Stimulated activated CD8-positive, alpha-beta memory T cell treated with anti-CD3 and anti-CD28 coated beads, Interleukin-12 subunit alpha, Interleukin-12 subunit beta, amount 100 ng/mL, for 24 hours (primary cell): Measurements from ENCODE around the gene ADCY7.
"Not testable (repeated sequence)": the region's sequence is repeated elsewhere in the genome, so short reads cannot be mapped to it uniquely, and the experiment has no call there.

Experiments used
- DNase-seq: peaks from one replicate; pipeline ENCODE4 v3.0.0-alpha.2; 2020; ENCODE audit errors: extremely low read depth

The ADCY7 gene

GRCh38 chr16:50266337-50267091, at the start of gene ADCY7:
TSS of gene ADCY7 (plus strand) at chr16:50266551. CDS start at chr16:50288180, 21,629 bp downstream.
- DNase-seq, result peak; percentile 65

DNA sequence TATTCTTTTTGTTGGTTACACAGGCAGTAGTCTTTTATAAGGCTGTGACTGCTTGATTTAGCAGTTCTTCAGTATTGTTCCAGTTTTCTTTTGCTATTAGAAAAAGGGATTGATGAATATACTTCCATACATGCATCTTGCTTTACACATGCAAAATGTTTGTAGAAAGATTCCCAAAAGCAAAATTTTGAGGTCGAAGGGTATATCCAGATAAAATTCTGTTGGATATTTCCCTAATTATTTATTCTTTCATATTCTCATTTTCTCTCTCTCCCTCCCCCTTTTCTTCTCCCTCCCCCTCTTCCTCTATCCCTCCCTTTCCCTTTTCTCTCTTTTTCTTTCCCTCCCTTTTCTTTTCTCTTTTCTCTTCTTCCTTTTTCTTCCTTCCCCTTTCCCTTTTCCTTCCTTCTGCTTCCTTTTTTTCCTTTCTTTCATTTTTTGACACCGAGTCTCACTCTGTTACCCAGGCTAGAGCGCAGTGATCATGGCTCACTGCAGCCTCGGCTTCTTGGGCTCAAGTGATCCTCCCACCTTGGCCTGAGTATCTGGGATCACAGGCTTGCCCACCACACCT, 46.9 kb upstream of the ADCY7 start:
- DNase-seq, result no peak

GRCh38 chr16:50224286-50224685, 42.1 kb upstream of the ADCY7 start:
- no peak for DNase-seq

- no peak for DNase-seq
These were observed 39.2 kb upstream of the ADCY7 start for GRCh38 chr16:50227120-50227519.

DNA sequence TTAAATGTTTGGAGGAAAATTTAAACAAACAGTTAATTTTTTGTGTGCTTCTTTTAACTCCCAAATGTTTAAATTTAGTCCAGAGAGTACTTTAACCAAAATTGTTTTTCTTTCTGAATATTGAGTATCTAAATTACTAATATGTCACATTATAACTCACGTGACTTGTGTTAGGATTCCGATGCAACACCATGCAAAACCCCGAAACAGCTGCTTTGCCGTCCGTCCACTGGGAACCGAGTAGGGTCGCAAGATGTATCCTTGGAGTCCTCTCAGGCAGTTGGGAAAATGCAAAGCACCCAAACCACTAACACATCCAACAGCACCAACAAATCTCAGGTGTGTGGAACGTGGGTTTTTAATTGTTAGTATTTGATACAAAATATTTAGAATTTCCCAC, 38.7 kb upstream of the ADCY7 start:
- no peak for DNase-seq

DNA sequence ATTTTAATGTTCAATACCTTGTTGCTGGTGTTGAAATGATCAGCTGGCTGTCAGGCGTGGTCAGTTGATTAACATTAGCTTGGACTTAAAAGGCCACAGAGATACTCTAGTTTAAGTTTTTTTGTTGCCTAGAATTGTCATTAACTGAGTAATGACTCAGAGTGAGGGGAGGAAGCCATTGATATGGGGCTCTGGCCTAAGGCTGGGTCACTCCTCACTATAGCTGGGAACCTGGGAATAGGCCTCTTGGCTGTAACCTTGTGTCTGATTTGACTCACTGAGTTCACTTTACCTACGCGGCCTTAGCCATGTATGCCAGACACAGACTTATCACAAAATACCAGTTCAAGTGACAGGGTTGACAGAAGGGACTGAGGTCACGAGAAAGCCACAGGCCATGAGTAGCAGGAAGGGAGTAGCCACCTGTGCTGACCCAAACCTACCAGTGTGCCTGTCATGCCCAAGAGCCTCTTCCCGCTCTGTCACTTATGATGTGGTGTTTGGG, 37.9 kb upstream of the ADCY7 start:
- DNase-seq, result no peak

- DNase-seq, result no peak
These were observed 37.1 kb upstream of the ADCY7 start for GRCh38 chr16:50229149-50229726.

- DNase-seq, result no peak
These were observed 31.4 kb upstream of the ADCY7 start for GRCh38 chr16:50234771-50235556.

GRCh38 chr16:50235581-50235980, 30.8 kb upstream of the ADCY7 start:
- DNase-seq, result no peak

GRCh38 chr16:50238314-50238713, 28.0 kb upstream of the ADCY7 start:
- no peak for DNase-seq

DNA sequence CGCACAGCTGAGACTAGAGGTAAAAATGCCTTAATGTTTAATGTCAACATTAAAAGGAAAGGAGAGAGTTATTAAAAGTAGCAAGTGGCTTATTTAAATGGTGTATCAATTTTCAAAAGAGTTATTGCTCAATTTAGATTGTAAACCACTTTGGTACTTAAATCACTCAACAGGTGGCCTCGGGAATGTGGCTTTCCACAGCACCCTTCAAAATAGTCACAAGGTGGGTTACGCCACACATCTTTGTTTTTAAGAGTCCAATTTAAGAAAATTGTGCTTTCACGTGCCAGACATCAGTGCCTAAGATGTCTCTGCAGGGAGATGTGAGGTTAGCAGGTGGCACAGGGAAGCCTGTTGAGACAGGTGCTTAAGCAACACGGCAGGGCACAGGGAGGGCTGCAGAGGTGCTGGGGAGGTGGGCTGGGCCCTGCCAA, 27.5 kb upstream of the ADCY7 start:
- no peak for DNase-seq

GRCh38 chr16:50243024-50243423, 23.3 kb upstream of the ADCY7 start:
- DNase-seq, result not testable (repeated sequence)

- no peak for DNase-seq
These were observed 22.2 kb upstream of the ADCY7 start for GRCh38 chr16:50244140-50244503.

GRCh38 chr16:50244504-50245416, 21.6 kb upstream of the ADCY7 start:
- DNase-seq, result no peak

DNA sequence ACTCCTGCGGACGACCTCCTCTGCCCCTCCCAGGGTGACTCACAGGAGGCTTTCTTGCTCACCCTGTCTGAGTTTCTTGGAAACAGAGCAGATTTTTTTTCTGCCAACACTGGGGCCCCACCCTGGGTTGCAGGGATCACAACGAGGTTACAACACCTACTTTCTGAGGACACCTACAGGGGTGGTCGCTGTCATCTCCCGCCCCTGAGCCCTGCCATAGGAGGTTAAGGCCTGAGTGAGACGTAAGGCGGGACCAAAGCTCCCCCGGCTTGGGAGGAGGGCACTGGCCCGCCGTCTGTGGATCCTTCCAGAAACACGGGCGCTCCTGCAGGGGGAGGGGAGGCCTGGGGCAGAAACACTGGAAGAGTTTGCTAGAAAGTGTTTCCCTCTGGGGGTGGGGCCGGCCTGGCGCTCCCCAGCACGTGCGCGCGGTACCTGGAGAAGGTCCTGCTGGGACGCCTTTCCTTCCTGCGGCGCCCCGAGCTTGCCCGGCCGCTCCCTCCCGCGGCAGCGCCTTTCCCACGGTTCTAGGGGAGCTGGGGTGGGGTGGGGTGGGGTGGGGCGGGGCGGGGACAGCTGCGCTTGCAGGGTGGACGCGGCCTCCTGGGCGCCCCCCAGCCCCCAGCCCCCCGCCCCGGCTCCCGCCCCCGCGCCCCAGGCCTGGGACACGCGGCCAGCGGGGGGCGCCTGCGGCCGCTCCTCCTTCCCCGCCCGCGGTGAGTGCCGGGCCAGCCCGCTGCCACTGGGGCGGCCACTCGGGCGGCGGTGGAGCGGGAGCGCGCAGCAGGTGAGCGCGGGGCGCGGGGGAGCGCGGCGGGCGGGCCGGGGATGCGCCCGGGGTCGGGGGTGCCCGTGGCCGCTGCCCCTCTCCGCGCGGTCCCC, 20.7 kb upstream of the ADCY7 start:
- DNase-seq, result peak; percentile 47

GRCh38 chr16:50246299-50247122, 19.8 kb upstream of the ADCY7 start:
- no peak for DNase-seq

DNA sequence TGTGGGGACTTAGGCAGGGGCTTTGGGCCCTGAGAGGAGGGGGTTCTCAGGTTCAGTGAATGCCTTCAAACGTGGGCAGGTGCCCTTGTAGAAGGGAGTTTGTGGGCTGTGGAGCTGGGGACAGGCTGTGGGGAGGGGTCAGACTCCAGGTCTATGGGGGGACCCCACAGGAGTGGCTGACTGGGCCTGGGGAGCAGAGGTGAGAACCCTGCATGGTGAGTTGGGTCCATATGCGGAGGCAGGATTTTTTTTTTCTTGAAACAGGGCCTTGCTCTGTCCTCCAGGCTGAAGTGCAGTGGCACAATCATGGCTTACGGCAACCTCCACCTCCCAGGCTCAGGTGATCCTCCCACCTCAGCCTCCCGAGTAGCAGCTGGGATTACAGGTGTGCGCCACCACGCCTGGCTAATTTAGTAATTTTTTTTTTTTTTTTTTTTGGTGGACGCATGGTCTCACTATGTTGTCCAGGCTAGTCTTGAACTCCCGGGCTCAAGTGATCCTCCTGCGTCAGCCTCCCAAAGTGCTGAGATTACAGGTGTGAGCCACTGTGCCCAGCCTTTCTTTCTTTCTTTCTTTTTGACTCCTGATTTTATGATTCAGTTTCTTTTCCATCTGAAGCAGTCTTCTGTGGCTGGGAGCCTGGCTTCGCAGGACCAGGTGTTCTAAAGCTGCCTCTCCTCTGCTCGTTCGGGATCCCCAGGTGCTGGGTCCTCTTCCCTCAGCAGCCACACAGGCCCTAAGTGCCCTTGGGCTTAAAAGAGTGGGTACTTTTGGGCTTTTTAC, 19.0 kb upstream of the ADCY7 start:
- DNase-seq, result no peak

DNA sequence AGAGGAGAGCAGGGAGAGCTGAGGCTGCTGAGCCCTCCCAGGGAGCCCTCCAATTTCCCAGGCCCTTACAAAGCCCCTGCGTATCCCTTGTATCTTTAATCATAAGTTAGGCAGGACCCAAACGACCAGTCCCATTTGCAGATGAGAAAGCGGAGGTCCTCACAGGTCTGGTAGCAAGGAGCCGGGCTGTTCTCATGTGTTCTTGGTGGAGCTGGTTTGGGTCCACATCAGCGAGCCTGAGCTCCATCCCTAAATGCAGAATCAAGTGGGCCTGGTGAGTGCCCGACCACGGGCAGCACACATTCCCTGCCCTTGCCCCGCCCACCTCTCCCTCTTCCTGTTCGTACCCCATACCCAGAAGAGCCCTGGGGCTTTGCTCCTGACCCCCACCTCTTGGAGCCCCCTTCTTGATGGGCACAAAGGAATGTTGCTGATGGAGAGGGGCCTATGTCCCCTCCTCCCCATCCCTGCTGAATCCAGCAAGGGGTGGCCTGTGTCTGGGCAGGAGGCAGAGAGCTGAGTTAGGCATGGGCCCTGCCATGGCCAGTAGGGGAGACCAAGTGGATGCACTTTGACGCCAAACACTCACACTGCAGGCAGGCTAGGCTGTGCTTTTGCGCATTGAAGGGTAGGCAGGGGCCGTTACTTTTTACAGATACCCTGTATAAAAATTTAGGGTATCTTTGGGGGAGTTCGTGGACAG, 18.3 kb upstream of the ADCY7 start:
- DNase-seq, result no peak
